ENCODE measurements around the gene C21orf58.
"Not testable (repeated sequence)": the region's sequence is repeated elsewhere in the genome, so short reads cannot be mapped to it uniquely, and the experiment has no call there.

Gene C21orf58

DNA sequence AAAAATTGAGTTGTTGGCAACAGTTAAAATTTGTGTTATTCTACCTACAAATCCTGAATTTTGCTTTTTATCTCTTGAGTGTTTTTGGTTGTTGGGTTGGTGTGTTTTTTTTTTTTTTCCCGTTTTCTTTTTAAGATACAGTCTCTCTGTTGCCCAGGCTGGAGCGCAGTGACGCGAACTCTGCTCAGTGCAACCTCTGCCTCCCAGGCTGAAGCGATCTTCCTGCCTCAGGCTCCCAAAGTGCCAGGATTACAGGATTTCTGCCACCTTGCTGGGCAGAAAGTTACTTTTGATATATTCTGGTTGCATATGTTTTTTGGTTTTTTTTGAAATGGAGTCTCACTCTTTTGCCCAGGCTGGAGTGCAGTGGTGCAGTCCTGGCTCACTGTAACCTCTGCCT is 4.5 kb upstream of the C21orf58 start:
- no peak for DNase-seq
- intact Hi-C loops (cut with DNase I): no loop called here

GRCh38 chr21:46327711-46328110 is 4.0 kb upstream of the C21orf58 start:
- DNase-seq: no peak
- intact Hi-C loops (cut with DNase I): no loop called here

- intact Hi-C loops (cut with DNase I): no loop called here
- no peak for DNase-seq
Measured at GRCh38 chr21:46326110-46326703, 2.5 kb upstream of the C21orf58 start.

GRCh38 chr21:46325073-46325912 is 1.6 kb upstream of the C21orf58 start:
- intact Hi-C loops (cut with DNase I): no loop called here
- peak in 39 of 42 donors; percentile 16 to 80 (median 49) for DNase-seq

GRCh38 chr21:46324390-46325072 is 861 bp upstream of the C21orf58 start:
- intact Hi-C loops (cut with DNase I): loop anchor here (5.0 kb wide), 1 partner anchor 37 kb away; the partner anchor contains the start of genes MCM3AP and YBEY
- DNase-seq: peak; percentile 49 to 95 (median 88)

GRCh38 chr21:46323227-46323709 is 402 bp downstream of the C21orf58 start:
- DNase-seq: peak in 7 of 42 donors; percentile 5 to 45 (median 13)
- intact Hi-C loops (cut with DNase I): loop anchor here (5.0 kb wide), 1 partner anchor 36 kb away; the partner anchor contains the start of genes MCM3AP and YBEY

GRCh38 chr21:46322351-46323226 is 1.1 kb downstream of the C21orf58 start:
- intact Hi-C loops (cut with DNase I): loop anchor here (5.0 kb wide), 1 partner anchor 35 kb away; the partner anchor contains the start of genes MCM3AP and YBEY

DNA sequence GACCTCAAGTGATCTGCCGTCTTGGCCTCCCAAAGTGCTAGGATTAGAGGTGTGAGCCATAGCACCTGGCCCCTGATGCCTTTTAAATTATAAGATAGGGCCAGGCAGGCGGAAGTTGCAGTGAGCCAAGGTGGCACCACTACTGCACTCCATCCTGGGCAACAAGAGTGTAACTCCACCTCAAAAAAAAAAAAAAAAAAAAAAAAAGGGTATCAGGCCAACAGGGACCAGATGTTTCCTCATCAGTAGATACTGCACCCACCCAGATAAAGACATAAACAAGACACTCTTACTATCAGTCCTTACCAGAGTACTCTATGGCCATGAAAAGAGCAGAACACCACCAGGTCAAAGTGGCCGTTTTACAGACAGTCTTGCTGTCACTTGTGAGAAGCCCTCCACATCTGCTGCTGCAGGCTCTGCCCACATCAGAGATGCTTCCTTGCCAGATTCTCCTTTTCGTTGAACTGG is 3.3 kb downstream of the C21orf58 start:
- intact Hi-C loops (cut with DNase I): loop anchor here (5.0 kb wide), 1 partner anchor 33 kb away; the partner anchor contains the start of genes MCM3AP and YBEY
- no peak for DNase-seq

More at GRCh38 chr21:46322351-46323226, 1.1 kb downstream of the C21orf58 start:
- peak in 2 of 42 donors; percentile 10 to 32 for DNase-seq

GRCh38 chr21:46319186-46319585 is 4.5 kb downstream of the C21orf58 start:
- DNase-seq: no peak
- intact Hi-C loops (cut with DNase I): no loop called here

DNA sequence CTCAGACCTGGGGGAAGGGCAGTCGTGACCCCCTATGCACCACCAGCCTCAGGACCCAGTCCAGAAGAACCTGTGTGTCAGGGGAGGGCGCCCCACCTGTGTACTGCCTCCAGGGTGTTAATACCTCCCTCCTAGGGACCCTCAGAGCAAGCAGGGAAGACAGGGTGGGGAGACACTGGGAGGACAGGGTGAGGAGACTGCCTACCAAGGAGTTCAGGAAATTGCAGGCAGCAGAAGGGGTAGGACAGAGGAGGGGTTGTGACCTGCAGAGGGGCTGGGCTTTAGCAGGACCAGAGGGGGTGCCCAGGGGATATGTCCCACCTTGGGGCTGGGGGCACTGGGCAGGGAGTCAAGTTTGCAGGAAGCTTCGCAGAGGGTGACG is 5.2 kb downstream of the C21orf58 start:
- intact Hi-C loops (cut with DNase I): no loop called here
- no peak for DNase-seq

DNA sequence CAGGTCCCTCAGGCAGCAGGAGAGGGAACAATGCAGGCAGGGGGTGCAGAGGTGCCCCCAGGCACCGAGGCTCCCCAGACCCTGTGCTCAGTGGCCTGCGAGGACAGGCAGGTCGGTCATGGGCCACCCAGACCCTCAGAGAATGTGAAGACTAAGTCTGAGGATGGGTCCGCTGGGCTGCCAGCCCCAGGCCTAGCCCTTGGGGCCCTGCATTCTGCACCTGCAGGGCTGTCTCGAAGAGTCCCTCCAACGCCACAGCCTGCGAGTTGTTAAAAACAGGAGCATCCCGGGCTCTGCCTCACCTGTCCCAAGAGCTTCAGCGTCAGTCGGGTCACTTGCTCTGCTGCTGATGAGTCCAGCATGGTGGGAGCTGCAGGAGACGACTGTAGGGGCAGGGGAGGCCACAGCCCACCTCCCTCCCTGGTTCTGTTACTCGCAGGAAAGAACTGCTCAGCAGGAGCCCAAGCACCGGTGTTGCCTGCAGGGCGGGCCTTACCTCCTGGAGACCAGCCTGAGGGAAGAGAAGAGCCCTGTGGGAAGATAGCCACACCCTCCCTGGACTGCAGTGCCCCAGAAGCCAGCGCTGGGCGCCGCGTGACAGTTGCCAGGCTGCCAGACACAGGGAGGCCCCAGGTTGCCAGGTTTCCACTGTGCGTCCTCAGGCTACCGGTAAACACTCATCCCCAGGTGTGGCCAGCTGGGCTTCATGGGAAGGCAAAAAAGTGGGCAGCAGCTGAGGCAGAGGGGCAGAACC is 5.8 kb downstream of the C21orf58 start:
- no peak for DNase-seq
- intact Hi-C loops (cut with DNase I): no loop called here

DNA sequence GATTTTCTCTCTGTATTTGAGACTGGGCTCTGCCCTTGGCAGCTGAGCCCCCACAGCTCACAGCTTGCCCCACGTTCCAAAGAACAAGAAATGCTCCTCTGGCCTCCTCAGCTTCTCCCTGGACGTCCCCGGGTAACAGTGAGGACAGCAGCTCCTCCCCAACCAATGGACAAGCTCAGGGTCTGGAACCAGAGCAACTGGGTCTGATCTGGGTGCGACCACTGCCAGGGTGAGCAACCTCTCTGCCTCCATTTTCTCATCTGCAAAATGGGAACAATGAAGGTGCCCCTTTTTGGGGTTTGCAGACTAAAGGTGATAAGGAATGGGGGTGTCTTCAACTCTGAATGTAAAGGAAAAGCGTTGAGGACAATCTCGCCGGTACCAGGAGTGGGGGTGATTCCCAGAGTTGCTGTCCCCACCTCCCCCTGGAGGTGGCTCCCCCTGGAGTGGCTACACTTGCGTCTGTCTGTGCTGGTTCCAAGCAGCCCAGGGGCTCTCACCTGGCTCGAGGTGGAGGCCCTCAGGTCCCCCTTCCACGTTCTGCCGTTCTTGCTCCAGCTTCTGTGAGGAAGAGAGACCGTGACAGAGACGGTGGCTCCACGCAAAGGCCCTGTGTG is 6.9 kb downstream of the C21orf58 start:
- DNase-seq: no peak
- intact Hi-C loops (cut with DNase I): no loop called here

GRCh38 chr21:46314441-46315020 is 9.1 kb downstream of the C21orf58 start:
- no peak for DNase-seq
- intact Hi-C loops (cut with DNase I): no loop called here

DNA sequence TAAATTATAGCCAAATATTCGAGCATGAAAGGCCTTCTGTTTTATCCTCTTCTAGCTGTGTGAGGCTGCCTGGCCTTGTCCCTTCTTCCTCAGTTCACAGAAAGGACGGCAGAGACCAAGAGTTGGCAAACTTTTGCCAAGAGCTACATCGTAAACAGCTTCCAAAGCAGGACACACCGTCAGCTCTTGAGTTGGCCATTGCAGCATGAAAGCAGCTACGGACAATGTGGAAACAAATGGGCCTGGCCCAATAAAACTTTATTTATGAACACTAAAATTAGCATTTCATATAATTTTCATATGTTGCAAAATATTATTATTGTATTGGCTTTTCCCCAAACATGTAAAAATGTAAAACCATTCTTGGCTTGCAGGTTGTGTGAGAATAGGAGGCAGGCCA is 10.7 kb downstream of the C21orf58 start:
- intact Hi-C loops (cut with DNase I): no loop called here
- DNase-seq: no peak

- DNase-seq: no peak
- intact Hi-C loops (cut with DNase I): no loop called here
Measured at GRCh38 chr21:46311568-46311967, 12.1 kb downstream of the C21orf58 start.

DNA sequence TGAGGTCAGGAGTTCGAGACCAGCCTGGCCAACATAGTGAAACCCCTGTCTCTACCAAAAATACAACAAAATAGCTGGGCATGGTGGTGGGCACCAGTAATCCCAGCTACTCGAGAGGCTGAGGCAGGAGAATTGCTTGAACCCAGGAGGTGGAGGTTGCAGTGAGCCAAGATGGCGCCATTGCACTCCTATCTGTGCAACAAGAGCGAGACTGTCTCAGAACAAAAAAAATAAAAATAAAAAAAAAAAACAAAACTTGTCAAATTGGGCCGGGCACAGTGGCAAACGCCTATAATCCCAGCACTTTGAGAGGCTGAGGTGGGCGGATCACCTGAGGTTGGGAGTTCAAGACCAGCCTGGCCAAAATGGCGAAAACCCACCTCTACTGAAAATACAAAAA is 13.4 kb downstream of the C21orf58 start:
- intact Hi-C loops (cut with DNase I); DNase-seq: not testable (repeated sequence)

GRCh38 chr21:46308431-46308830 is 15.2 kb downstream of the C21orf58 start:
- intact Hi-C loops (cut with DNase I): no loop called here

More at GRCh38 chr21:46308431-46308830, 15.2 kb downstream of the C21orf58 start:
- DNase-seq: no peak

All from head of caudate nucleus (tissue), 42 donors.